ENCODE results near the gene RTN4.

DNA sequence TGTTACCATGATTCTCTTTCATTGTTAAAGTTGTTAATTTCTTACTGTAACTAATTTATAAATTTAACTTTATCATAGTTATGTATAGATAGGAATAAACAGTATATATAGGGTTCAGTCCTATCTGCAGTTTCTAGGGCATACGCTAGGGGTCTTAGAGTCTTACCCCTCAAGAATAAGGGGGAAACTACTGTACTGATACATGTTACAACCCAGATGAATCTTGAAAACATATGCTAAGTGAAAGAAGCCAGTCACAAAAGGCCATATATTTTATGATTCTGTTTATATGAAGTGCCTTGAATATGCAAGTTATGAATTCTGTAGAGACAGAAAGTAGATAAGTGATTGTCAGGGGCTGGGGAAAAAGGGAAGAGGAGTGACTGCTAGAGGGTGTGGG lies 52.4 kb downstream of the RTN4 start:
- TF ChIP-seq CTCF (IDR thresholded peaks at IDR 0.05): no peak
- no peak for TF ChIP-seq POLR2A (IDR thresholded peaks at IDR 0.05)

Data from heart left ventricle (tissue), 13 donors.